HG02571 (cell line): ENCODE results near the gene PIGN.
"Not testable (repeated sequence)": the region's sequence is repeated elsewhere in the genome, so short reads cannot be mapped to it uniquely, and the experiment has no call there.

Experiments used
- ATAC-seq: cut with Tn5 transposase; IDR thresholded peaks from one replicate; pipeline ENCODE4 v1.9.1; 2021; ENCODE audit warnings: mild to moderate bottlenecking, moderate library complexity; ENCODE audit not compliant: unreplicated experiment

Gene PIGN

GRCh38 chr18:62179213-62179612, 7.6 kb downstream of the PIGN start:
- no peak for ATAC-seq

- ATAC-seq = no peak
Observed at GRCh38 chr18:62177271-62177670, 9.6 kb downstream of the PIGN start.

- ATAC-seq = no peak
Observed at GRCh38 chr18:62175521-62175920, 11.3 kb downstream of the PIGN start.

GRCh38 chr18:62172298-62172697, 14.6 kb downstream of the PIGN start:
- no peak for ATAC-seq

- no peak for ATAC-seq
Observed at GRCh38 chr18:62170857-62171256, 16.0 kb downstream of the PIGN start.

GRCh38 chr18:62166524-62166923, 20.3 kb downstream of the PIGN start:
- not testable (repeated sequence) for ATAC-seq

- ATAC-seq = no peak
Observed at GRCh38 chr18:62165583-62165982, 21.3 kb downstream of the PIGN start.

- ATAC-seq = no peak
Observed at GRCh38 chr18:62164855-62165487, 21.9 kb downstream of the PIGN start.

- ATAC-seq = no peak
Observed at GRCh38 chr18:62164310-62164709, 22.5 kb downstream of the PIGN start.

- no peak for ATAC-seq
Observed at GRCh38 chr18:62157843-62158242, 29.0 kb downstream of the PIGN start.

- peak; percentile 54 for ATAC-seq
Observed at GRCh38 chr18:62152844-62153243, 34.0 kb downstream of the PIGN start.

- no peak for ATAC-seq
Observed at GRCh38 chr18:62151068-62151771, 35.6 kb downstream of the PIGN start.

GRCh38 chr18:62144338-62144737, 42.5 kb downstream of the PIGN start:
- no peak for ATAC-seq

GRCh38 chr18:62140259-62140658, 46.6 kb downstream of the PIGN start:
- no peak for ATAC-seq

- ATAC-seq = no peak
Observed at GRCh38 chr18:62138461-62139235, 48.2 kb downstream of the PIGN start.

GRCh38 chr18:62131301-62131909, 55.5 kb downstream of the PIGN start:
- ATAC-seq = peak; percentile 53

GRCh38 chr18:62128157-62128556, 58.7 kb downstream of the PIGN start:
- ATAC-seq = no peak

GRCh38 chr18:62126737-62127136, 60.1 kb downstream of the PIGN start:
- ATAC-seq = no peak

GRCh38 chr18:62125702-62126101, 61.2 kb downstream of the PIGN start:
- ATAC-seq = no peak

- ATAC-seq = no peak
Observed at GRCh38 chr18:62122330-62122729, 64.5 kb downstream of the PIGN start.

- no peak for ATAC-seq
Observed at GRCh38 chr18:62119884-62120283, 67.0 kb downstream of the PIGN start.
